GM12864 (cell line): ENCODE results near the gene KCNG3.

Experiments used
- DNase-seq: peaks from one replicate; pipeline ENCODE4 v3.0.0-alpha.2; 2011; ENCODE audit warnings: low read depth
- H3K4me3 ChIP-seq: 2 replicates; pipeline ENCODE4 v1.5.1; 2011; ENCODE audit warnings: mild to moderate bottlenecking, low read depth, low read length, control low read depth
- TF ChIP-seq, protein P1 (sequence below): IDR thresholded peaks from 2 replicates; pipeline ENCODE4 v1.5.1; 2011; ENCODE audit warnings: low read depth, mild to moderate bottlenecking, moderate library complexity, low read length, control low read depth, inconsistent platforms; ENCODE audit errors: missing control alignments

The KCNG3 gene

GRCh38 chr2:42436370-42436769 lies 57.4 kb downstream of the KCNG3 start:
- TF ChIP-seq, protein P1, sequence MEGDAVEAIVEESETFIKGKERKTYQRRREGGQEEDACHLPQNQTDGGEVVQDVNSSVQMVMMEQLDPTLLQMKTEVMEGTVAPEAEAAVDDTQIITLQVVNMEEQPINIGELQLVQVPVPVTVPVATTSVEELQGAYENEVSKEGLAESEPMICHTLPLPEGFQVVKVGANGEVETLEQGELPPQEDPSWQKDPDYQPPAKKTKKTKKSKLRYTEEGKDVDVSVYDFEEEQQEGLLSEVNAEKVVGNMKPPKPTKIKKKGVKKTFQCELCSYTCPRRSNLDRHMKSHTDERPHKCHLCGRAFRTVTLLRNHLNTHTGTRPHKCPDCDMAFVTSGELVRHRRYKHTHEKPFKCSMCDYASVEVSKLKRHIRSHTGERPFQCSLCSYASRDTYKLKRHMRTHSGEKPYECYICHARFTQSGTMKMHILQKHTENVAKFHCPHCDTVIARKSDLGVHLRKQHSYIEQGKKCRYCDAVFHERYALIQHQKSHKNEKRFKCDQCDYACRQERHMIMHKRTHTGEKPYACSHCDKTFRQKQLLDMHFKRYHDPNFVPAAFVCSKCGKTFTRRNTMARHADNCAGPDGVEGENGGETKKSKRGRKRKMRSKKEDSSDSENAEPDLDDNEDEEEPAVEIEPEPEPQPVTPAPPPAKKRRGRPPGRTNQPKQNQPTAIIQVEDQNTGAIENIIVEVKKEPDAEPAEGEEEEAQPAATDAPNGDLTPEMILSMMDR: no peak
- DNase-seq: no peak
- H3K4me3 ChIP-seq: no peak overlapping the region

DNA sequence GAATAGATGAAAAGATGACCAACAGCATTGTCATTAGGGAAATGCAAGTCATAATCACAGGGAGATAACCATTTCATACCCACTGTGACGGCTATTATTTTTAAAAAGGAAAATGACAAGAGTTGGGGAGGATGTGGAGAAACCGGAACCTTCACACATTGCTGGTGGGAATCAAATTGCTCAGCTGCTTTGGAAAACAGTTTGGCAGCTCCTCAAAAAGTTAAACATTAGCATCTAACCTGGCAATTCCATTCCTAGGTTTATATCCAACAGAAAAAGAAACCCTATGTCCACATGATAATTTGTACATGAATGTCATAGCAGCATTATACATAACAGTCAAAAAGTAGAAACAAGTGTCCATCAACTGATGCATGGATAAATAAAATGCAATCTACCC lies 58.2 kb downstream of the KCNG3 start:
- no peak for DNase-seq
- H3K4me3 ChIP-seq: no peak overlapping the region
- TF ChIP-seq, protein P1: no peak

- no peak for DNase-seq
Observed at GRCh38 chr2:42430188-42430587, 63.6 kb downstream of the KCNG3 start.

GRCh38 chr2:42429352-42429751 lies 64.4 kb downstream of the KCNG3 start:
- H3K4me3 ChIP-seq: no peak overlapping the region
- DNase-seq: no peak
- TF ChIP-seq, protein P1: no peak

More at GRCh38 chr2:42430188-42430587, 63.6 kb downstream of the KCNG3 start:
- no peak overlapping the region for H3K4me3 ChIP-seq
- TF ChIP-seq, protein P1: no peak

DNA sequence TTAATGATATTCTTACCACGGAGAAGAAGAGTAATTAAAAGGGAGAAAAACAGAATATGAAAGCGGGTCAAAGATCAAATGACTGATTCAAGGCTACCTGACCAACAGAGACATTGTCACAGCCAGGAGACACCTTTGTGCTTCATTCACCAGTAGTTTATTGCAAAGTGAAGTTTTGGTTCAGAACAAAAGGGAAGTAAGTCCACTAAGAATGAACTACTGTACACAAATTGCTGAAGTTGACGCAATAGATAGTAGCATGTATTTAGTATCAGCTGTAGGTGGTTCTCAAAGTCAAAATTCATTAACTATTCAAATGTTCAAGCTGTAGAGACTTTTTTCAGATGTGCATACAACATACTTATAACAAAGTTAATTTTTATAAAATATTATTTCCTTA lies 68.1 kb downstream of the KCNG3 start:
- no peak overlapping the region for H3K4me3 ChIP-seq
- DNase-seq: no peak
- TF ChIP-seq, protein P1: no peak

GRCh38 chr2:42424033-42424432 lies 69.7 kb downstream of the KCNG3 start:
- H3K4me3 ChIP-seq: no peak overlapping the region
- no peak for DNase-seq
- TF ChIP-seq, protein P1: no peak

GRCh38 chr2:42421601-42422239 lies 72.1 kb downstream of the KCNG3 start:
- TF ChIP-seq, protein P1: no peak
- DNase-seq: no peak
- H3K4me3 ChIP-seq: no peak overlapping the region
